Measurements from ENCODE around the gene IL4. TPM values are rescaled to one million over a fixed set of nuclear protein-coding genes. Genes with fewer than 3 reads are reported as not detected.

The IL4 gene
- total and polyA plus RNA-seq, 9 of the 15 experiments (the other 6 are each of a cell fraction or from before 2014, with no cell fraction given), result 0.22 to 0.62 TPM; not detected in 7

DNA sequence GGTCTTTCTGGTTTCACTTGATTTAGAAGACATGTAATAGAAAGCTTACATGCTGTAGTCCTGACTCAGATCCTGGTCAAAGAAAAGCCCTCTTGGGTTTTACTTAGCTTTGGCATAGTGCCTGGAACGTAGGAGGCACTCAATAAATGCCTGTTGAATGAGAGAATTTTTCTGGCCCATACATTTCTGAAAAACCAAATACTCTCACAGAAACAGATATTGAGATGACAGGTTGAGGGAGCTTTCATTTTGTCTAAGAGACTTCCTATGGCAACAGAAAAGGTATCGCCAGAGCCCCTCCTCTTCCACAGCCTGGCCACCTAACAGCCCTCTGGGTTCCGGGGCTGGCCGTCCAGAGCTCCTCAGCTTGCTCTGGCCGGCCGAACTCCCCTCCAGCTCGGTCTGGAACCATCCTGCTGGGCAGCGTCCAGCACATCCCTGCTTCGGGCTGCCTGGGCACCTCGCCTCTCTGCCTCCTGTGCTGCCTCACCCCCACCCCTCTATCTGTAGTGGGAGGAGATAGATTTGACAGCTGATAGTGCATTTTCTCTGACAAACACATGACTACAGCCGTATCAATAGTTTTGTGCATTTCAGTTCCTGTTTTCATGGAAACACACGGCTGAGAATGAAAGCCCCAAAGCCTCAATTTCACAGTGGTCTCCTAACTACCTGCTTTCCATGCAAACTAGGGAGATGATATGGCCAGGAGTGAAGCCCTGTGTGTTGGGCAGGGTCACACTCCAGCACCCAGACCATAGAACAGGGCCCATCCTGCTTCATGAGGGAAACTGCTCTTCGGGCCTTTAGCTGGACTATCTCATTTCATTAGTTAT is 1.1 kb downstream of the IL4 start:
- peak overlapping the region; percentile 85 for H2AFZ ChIP-seq (ENCODE audit: low read depth, low read length)
- no peak overlapping the region for H3K4me3 ChIP-seq
- in situ Hi-C loops (cut with MboI), result no loop called here
- intact Hi-C loops (cut with micrococcal nuclease), result loop anchor here (10.0 kb wide), 1 partner anchor 210 kb away; no protein-coding TSS in a partner anchor
- peak; percentile 48 for ATAC-seq
- H3K4me2 ChIP-seq (ENCODE audit: insufficient read depth, low read length), result peak overlapping the region; percentile 48
- FAIRE-seq, result no peak
- H4K20me1 ChIP-seq (replicated peaks; ENCODE audit: control insufficient read depth, insufficient read depth, low read length), result no peaks in the 10 kb centered on the region
- 26% methylated on average over 12 of the region's 13 CpGs for WGBS (ENCODE audit: insufficient coverage, low coverage, missing lambda C conversion rate)
- H3K27me3 ChIP-seq (ENCODE audit: control insufficient read depth in 2 of 2, insufficient read depth in 2 of 2, low read length in 2 of 2), result no peaks in the 10 kb centered on the region
- H3K9ac ChIP-seq (ENCODE audit: insufficient read depth in 1 of 2, low read depth in 2 of 2, low read length in 2 of 2), result peak overlapping the region; percentile 21 to 86; a peak in 3 of 4 replicates
- ChIA-PET POLR2A (interaction anchor here (1.1 to 2.2 kb wide), 6 partner anchors 10 to 79 kb away, joined by 3 to 12 read pairs (median 5); no protein-coding TSS in a partner anchor), CTCF (ENCODE audit: low intra/inter-chr PET ratio) (no interaction called here)
- H3K9me3 ChIP-seq (replicated peaks; ENCODE audit: control insufficient read depth, insufficient read depth, low read depth, low read length), result no peaks in the 10 kb centered on the region
- H3K79me2 ChIP-seq (ENCODE audit: control insufficient read depth, insufficient read depth, low read length), result no peaks in the 10 kb centered on the region
- no peaks in the 10 kb centered on the region for H3K36me3 ChIP-seq (ENCODE audit: control insufficient read depth, insufficient read depth, low read length)
- DNase-seq (ENCODE audit: extremely low read depth in 1 of 4, low spot score in 3 of 4), result no peak
- BruUV-seq (replicated peaks), result no TSS peak
- peaks cover 20 to 38% of the 10 kb centered on the region in 2 experiments; a peak in 4 of 5 replicates for H3K4me1 ChIP-seq (replicated peaks in 1 of 2; ENCODE audit: control insufficient read depth in 2 of 2, insufficient read depth in 2 of 2, low read length in 2 of 2)
- no peaks in the 10 kb centered on the region for H3K9me1 ChIP-seq (ENCODE audit: control insufficient read depth, insufficient read depth, low read length)
- no peak overlapping the region for H3K27ac ChIP-seq (ENCODE audit: extremely low read depth, low read depth, low read length)
- TF ChIP-seq PURB (CRISPR knock-in tag; IDR thresholded peaks at IDR 0.05; ENCODE audit: low read depth) (no peak), GATA2 (CRISPR knock-in tag; IDR thresholded peaks at IDR 0.05) (0 out of 2 replicates have a peak, but pooled peaks have one; percentile 9), DDX20 (tag; IDR thresholded peaks at IDR 0.05; ENCODE audit: low read depth) (no peak), E2F3 (CRISPR knock-in tag; IDR thresholded peaks at IDR 0.05) (no peak), MYC (IDR thresholded peaks at IDR 0.05; ENCODE audit: low read depth, low read length) (0 out of 2 replicates have a peak, but pooled peaks have one; percentile 22), MYC (CRISPR knock-in tag; IDR thresholded peaks at IDR 0.05; ENCODE audit: borderline replicate concordance, low read depth) (no peak), VEZF1 (CRISPR knock-in tag; IDR thresholded peaks at IDR 0.05) (peak; percentile 43; the same call in 1 of the 2 replicates), NFIC (IDR thresholded peaks at IDR 0.05) (peak; percentile 58; the same call in 1 of the 2 replicates), L3MBTL2 (IDR thresholded peaks at IDR 0.05) (0 out of 2 replicates have a peak, but pooled peaks have one; percentile 19), RBBP5 (IDR thresholded peaks at IDR 0.05; ENCODE audit: borderline replicate concordance, insufficient read depth, low read length, poor library complexity, severe bottlenecking) (peak; percentile 38), SPI1 (IDR thresholded peaks at IDR 0.05; ENCODE audit: borderline replicate concordance, low read depth, low read length) (peak; percentile 70; the same call in 1 of the 2 replicates), ZNF274 (IDR thresholded peaks at IDR 0.05; ENCODE audit: borderline replicate concordance, low read depth, low read length) (no peak)
- TF ChIP-seq, protein P1, sequence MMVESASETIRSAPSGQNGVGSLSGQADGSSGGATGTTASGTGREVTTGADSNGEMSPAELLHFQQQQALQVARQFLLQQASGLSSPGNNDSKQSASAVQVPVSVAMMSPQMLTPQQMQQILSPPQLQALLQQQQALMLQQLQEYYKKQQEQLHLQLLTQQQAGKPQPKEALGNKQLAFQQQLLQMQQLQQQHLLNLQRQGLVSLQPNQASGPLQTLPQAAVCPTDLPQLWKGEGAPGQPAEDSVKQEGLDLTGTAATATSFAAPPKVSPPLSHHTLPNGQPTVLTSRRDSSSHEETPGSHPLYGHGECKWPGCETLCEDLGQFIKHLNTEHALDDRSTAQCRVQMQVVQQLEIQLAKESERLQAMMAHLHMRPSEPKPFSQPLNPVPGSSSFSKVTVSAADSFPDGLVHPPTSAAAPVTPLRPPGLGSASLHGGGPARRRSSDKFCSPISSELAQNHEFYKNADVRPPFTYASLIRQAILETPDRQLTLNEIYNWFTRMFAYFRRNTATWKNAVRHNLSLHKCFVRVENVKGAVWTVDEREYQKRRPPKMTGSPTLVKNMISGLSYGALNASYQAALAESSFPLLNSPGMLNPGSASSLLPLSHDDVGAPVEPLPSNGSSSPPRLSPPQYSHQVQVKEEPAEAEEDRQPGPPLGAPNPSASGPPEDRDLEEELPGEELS (CRISPR knock-in tag; IDR thresholded peaks at IDR 0.05; ENCODE audit: borderline replicate concordance), result no peak

Data from K562 (cell line).